GM12865 (cell line): Measurements from ENCODE around the gene LSM3.

ENCODE experiments used
- DNase-seq: peaks from one replicate; pipeline ENCODE4 v3.0.0; 2010; ENCODE audit warnings: low read depth
- H3K4me3 ChIP-seq: 2 replicates; pipeline ENCODE4 v1.5.1; 2011; ENCODE audit warnings: mild to moderate bottlenecking, low read depth, low read length, control low read depth
- CTCF ChIP-seq: IDR thresholded peaks from 2 replicates; pipeline ENCODE4 v1.5.1; 2011; ENCODE audit warnings: low read length, control low read depth, low read depth, inconsistent platforms; ENCODE audit not compliant: insufficient read depth; ENCODE audit errors: missing control alignments

The LSM3 gene

GRCh38 chr3:14147066-14147435, 31.6 kb upstream of the LSM3 start:
- no peak for DNase-seq
- TF ChIP-seq CTCF = no peak
- H3K4me3 ChIP-seq = no peak overlapping the region

DNA sequence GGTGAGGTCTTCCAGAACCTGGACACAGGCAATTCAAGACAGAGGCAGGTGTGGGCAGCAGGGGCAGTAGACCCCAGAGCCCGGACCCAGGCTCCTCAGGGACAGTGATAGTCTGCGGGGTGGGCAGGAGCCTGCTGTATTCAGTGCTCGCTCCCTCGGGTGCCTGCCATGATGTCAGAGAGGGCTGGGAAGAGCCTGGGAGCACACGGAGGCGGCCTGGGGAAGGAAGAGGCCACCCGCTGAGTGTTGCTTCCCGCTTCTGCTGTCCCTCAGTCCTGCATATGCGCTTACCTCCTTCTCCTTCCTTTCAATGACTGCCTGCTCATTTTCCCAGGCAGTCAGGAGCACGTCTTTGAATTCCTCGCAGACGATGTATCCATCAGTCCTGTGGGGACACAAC, 31.0 kb upstream of the LSM3 start:
- no peak overlapping the region for H3K4me3 ChIP-seq
- TF ChIP-seq CTCF = no peak
- DNase-seq = no peak

GRCh38 chr3:14148041-14148985, 30.3 kb upstream of the LSM3 start:
- TF ChIP-seq CTCF = no peak
- DNase-seq = no peak
- no peak overlapping the region for H3K4me3 ChIP-seq

DNA sequence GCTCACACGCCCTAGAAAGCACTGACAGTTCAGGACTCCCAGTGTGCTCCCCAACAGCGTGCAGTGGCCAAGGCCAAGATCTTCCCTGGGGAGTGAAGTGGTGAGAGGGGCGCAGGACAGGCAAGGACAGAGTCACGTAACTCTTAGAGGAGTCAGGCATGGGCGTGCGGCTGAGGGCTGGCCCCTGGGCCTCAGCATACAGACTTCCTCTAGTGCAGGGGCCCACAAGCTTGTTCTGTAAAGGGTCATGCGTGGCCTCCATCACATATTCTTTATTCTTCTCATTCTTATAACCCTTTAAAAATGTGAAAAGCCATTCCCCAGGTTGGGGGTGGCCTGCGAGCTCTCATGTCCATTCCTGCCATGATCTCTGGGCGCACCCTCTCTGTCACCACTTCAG, 28.5 kb upstream of the LSM3 start:
- H3K4me3 ChIP-seq = no peak overlapping the region
- TF ChIP-seq CTCF = no peak
- DNase-seq = no peak

GRCh38 chr3:14150491-14151230, 28.0 kb upstream of the LSM3 start:
- no peak for DNase-seq
- no peak for TF ChIP-seq CTCF
- no peak overlapping the region for H3K4me3 ChIP-seq

DNA sequence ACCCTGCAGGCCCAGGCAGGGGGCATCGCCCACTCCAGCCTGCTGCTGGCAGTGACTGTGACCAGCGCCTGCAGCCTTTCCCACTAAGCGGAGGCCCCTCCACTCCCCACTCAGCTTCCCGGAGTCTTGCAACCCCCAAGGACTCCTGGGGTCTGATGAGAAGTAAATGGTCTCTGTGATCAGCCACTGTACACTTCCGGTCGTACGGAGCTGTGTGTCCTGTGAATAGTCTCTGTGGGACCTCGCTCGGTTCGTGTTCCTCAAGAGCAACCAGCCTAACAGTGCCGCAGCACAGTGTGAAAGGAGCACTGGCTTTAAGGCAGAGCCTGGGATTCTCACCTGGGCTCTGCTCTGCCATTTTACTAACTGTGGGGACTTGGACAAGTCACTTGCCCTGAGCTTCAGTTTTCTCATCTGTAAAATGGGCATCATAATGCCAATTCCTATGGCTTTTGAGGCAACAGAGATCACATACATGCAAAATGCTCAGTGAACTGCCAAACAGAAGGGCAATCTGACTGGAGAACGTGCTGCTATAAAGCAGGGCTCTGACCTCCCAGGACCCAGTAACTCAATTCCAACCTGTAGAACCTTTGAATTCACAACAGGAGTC, 27.0 kb upstream of the LSM3 start:
- DNase-seq = no peak
- H3K4me3 ChIP-seq = no peak overlapping the region
- no peak for TF ChIP-seq CTCF
